Uterus (tissue), 4 donors: ENCODE results near the gene TEX2. TPM values are rescaled to one million over a fixed set of nuclear protein-coding genes. Genes with fewer than 3 reads are reported as not detected.

Experiments
- DNase-seq, 2 donors: peaks; one replicate each; pipeline ENCODE4 v3.0.0-alpha.2; 2019 to 2020
- H3K27ac ChIP-seq, 2 donors: fragments of 200-600 bp; sonication (generic); 1 replicate in 1 of 2; 2 replicates in 1 of 2; pipeline ENCODE4 v1.5.1; 2016 to 2018
- H3K27me3 ChIP-seq, 2 donors: fragments of 200-600 bp; sonication (generic); one replicate each; pipeline ENCODE4 v1.5.1; 2018 to 2019; ENCODE audit warnings: control low read depth in 1 of 2
- H3K36me3 ChIP-seq, 2 donors: fragments of 200-600 bp; sonication (generic); one replicate each; pipeline ENCODE4 v1.5.1; 2019; ENCODE audit warnings: control low read depth in 1 of 2
- H3K4me1 ChIP-seq, 2 donors: fragments of 200-600 bp; sonication (generic); one replicate each; pipeline ENCODE4 v1.5.1; 2018 to 2019; ENCODE audit warnings: control low read depth in 1 of 2
- H3K4me3 ChIP-seq, 2 donors: fragments of 200-600 bp; sonication (generic); 1 replicate in 1 of 2; 2 replicates in 1 of 2; pipeline ENCODE4 v1.5.1; 2018 to 2019; ENCODE audit warnings: mild to moderate bottlenecking in 1 of 2
- H3K9me3 ChIP-seq, 2 donors: fragments of 200-600 bp; sonication (generic); one replicate each; pipeline ENCODE4 v1.5.1; 2019; ENCODE audit warnings: control low read depth in 1 of 2
- CTCF ChIP-seq, 4 experiments: fragments of 200-600 bp in 2 of 4; fragments of 450-650 bp in 2 of 4; sonication (generic) in 2 of 4; IDR thresholded peaks; one replicate each; pipeline ENCODE4 v1.5.1; 2016 to 2019; ENCODE audit warnings: antibody characterized with exemption in 4 of 4, mild to moderate bottlenecking in 2 of 4, moderate library complexity in 1 of 4
- POLR2A ChIP-seq, 2 donors: fragments of 450-650 bp; IDR thresholded peaks; one replicate each; pipeline ENCODE4 v1.6.1; 2016; ENCODE audit warnings: antibody characterized with exemption in 2 of 2, mild to moderate bottlenecking in 1 of 2, moderate library complexity in 1 of 2
- intact Hi-C: fragments of 100-400 bp; cut with DNase I; formaldehyde crosslinking; loops from one replicate; pipeline ENCODE4 v1.15.1; 2023; ENCODE audit warnings: low total_unique reads
- total RNA-seq, 4 donors: library from RNA; depleted of rRNA in 3 of 4; stranded (reverse); fragments of >200 nt in 3 of 4; gene quantifications; one replicate each; pipeline versions ENCODE4 v1.1.0 to v1.2.4, GENCODE V29; 2014 to 2023
- donor health status: DM: yes; HTN: yes; CAD: no.

TEX2 gene
- total RNA-seq, 4 donors from 2014 or later: 23.8 to 43.4 (median 35.6) TPM

GRCh38 chr17:64176556-64176955 lies 86.5 kb downstream of the TEX2 start:
- Histone ChIP-seq H3K27me3 (no peaks in the 10 kb centered on the region), H3K4me1 (peaks cover 0 to 4% of the 10 kb centered on the region in 2 donors), H3K27ac (peak overlapping the region in 1 of 2 donors; percentile 11), H3K4me3 (no peak overlapping the region), H3K36me3 (no peaks in the 10 kb centered on the region), H3K9me3 (no peaks in the 10 kb centered on the region)
- TF ChIP-seq POLR2A (IDR thresholded peaks at IDR 0.05): no peak
- no peak for TF ChIP-seq CTCF (IDR thresholded peaks at IDR 0.05)
- DNase-seq: no peak
- intact Hi-C loops: no loop called here

DNA sequence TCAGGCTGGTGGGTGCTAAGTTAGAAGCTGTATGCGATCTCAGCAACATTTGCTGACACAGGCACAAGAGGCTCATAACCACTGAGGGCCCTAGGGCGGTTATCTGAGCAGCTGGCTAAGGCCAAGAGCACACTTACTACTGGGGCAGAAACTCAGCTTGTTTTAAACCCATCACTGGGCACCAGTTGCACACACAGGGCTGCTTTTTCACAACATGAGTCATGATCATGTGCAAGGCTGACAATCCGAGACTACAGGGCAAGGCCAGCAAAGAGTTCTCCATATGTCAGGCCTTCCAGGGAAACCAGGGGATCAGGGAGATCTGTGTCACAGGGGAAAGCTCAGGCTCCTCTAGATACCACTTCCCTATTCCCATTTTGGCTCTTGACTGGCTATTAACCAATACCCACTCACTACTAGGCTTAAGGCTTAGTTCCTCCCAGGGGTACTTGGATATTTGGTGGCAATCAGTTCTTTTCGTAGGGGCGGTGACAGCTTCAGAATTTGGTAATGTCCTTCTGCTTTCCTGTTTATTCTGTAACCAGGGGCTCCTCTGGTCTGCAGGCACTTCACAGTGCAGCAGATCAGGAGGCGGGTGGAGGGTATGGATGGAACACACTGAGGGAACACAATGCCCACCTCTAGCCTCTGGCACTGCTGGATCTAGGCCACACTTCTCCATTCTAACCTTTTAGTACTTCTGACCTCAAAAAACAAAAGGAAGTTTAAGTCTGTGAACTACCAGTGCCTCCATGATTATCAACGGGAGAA lies 88.2 kb downstream of the TEX2 start:
- intact Hi-C loops: no loop called here
- TF ChIP-seq CTCF (IDR thresholded peaks at IDR 0.05): no peak
- no peak for TF ChIP-seq POLR2A (IDR thresholded peaks at IDR 0.05)
- H3K36me3 ChIP-seq: no peaks in the 10 kb centered on the region
- DNase-seq: no peak
- no peaks in the 10 kb centered on the region for H3K9me3 ChIP-seq
- H3K4me3 ChIP-seq: no peak overlapping the region
- H3K27ac ChIP-seq: no peak overlapping the region
- H3K4me1 ChIP-seq: peaks cover 0 to 3% of the 10 kb centered on the region in 2 donors
- no peaks in the 10 kb centered on the region for H3K27me3 ChIP-seq

- Histone ChIP-seq H3K9me3 (no peaks in the 10 kb centered on the region), H3K27ac (no peak overlapping the region), H3K27me3 (no peaks in the 10 kb centered on the region), H3K4me1 (no peaks in the 10 kb centered on the region), H3K36me3 (no peaks in the 10 kb centered on the region), H3K4me3 (no peak overlapping the region)
- no peak for TF ChIP-seq POLR2A (IDR thresholded peaks at IDR 0.05)
- TF ChIP-seq CTCF (IDR thresholded peaks at IDR 0.05): no peak
- no peak for DNase-seq
- intact Hi-C loops: no loop called here
Measured at GRCh38 chr17:64173646-64174045, 89.4 kb downstream of the TEX2 start.

DNA sequence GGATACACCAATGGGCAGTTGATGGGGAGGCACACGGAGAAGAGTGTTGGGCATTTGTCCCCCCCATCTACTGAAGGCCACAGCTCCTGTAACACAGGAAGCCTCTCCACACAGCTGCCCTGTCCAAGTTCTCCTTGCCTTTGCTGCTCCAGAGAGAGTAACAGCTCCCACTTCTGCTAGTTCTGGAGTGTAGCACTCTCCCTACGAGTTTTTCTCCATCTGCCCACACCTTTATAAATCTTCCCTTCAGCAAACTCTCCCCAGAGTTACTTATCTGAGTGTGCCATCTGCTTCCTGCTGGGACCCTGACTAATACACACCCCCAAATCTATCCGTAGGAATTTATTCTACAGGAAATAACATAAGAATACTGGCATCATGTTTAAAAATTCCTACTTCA lies 90.5 kb downstream of the TEX2 start:
- Histone ChIP-seq H3K27ac (no peak overlapping the region), H3K36me3 (no peaks in the 10 kb centered on the region), H3K27me3 (no peaks in the 10 kb centered on the region), H3K4me3 (no peak overlapping the region), H3K9me3 (no peaks in the 10 kb centered on the region), H3K4me1 (no peaks in the 10 kb centered on the region)
- no peak for DNase-seq
- TF ChIP-seq CTCF (IDR thresholded peaks at IDR 0.05): no peak
- TF ChIP-seq POLR2A (IDR thresholded peaks at IDR 0.05): no peak
- intact Hi-C loops: no loop called here

DNA sequence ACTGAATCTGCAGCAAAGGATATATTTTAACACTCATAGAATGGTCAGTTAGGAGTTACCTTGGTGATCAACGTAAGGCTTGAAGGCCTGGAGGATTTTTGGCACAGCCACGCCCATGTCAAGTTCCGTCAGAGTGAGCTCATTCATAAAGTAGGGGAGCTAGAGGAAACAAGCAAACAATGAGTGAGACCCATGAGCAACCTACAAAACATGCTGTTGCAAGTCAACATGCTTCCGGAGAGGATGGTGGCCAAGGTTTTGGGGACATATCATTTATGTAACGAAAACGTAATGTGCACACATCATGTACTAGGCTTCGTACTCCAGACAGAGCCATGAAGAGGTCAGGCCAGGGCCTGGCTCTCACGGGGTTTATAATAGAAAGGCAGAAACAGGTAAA lies 92.0 kb downstream of the TEX2 start:
- no peak overlapping the region for H3K27ac ChIP-seq
- no peak for DNase-seq
- no peaks in the 10 kb centered on the region for H3K9me3 ChIP-seq
- no peak overlapping the region for H3K4me3 ChIP-seq
- H3K36me3 ChIP-seq: no peaks in the 10 kb centered on the region
- H3K4me1 ChIP-seq: no peaks in the 10 kb centered on the region
- no peaks in the 10 kb centered on the region for H3K27me3 ChIP-seq
- intact Hi-C loops: no loop called here
- TF ChIP-seq CTCF (IDR thresholded peaks at IDR 0.05) (no peak), POLR2A (IDR thresholded peaks at IDR 0.05) (no peak)
